IMR-90 (cell line): ENCODE results near the gene KAZN. TPM values are rescaled to one million over a fixed set of nuclear protein-coding genes. Genes with fewer than 3 reads are reported as not detected.

Source experiments
- ATAC-seq: fragments of 200-7000 bp; cut with Tn5 transposase; 2 replicates; pipeline ENCODE4 v1.9.1; 2020; ENCODE audit warnings: low read depth, mild to moderate bottlenecking, moderate library complexity
- BruUV-seq: library from RNA; stranded (reverse); fragments of 400-500 nt; replicated peaks from 2 replicates; lab custom pipeline; 2021; lab: Mats Ljungman, UMichigan
- CTCF ChIA-PET: fragments of 300-600 bp; formaldehyde crosslinking; extraction: SDS; loops from one replicate; lab custom pipeline; 2021; ENCODE audit warnings: antibody characterized with exemption; lab: Yijun Ruan, JAX
- POLR2A ChIA-PET: fragments of 300-600 bp; sonication (Branson Sonifier 250); formaldehyde crosslinking; loops from one replicate; lab custom pipeline; 2022; ENCODE audit warnings: antibody characterized with exemption; ENCODE audit not compliant: unreplicated experiment; lab: Charles Lee
- DNase-seq: peaks from one replicate; pipeline ENCODE4 v3.0.0; 2013
- H2AFZ ChIP-seq: replicated peaks from 2 replicates; pipeline ENCODE3; 2013; ENCODE audit warnings: low read length, mild to moderate bottlenecking; ENCODE audit not compliant: poor library complexity
- H2AK5ac ChIP-seq: 2 replicates; pipeline ENCODE4 v1.6.1; 2013; ENCODE audit warnings: low read depth, low read length, inconsistent platforms
- H2AK9ac ChIP-seq: replicated peaks from 2 replicates; pipeline ENCODE3; 2013; ENCODE audit warnings: mild to moderate bottlenecking, low read depth, low read length, moderate library complexity; ENCODE audit not compliant: poor library complexity
- H2BK120ac ChIP-seq: 2 replicates; pipeline ENCODE4 v1.6.1; 2013; ENCODE audit warnings: low read depth, low read length, inconsistent platforms
- H2BK15ac ChIP-seq: 3 replicates; pipeline ENCODE4 v1.6.1; 2013; ENCODE audit warnings: low read depth, low read length, inconsistent platforms
- H2BK20ac ChIP-seq: 2 replicates; pipeline ENCODE4 v1.6.1; 2013; ENCODE audit warnings: low read depth, mild to moderate bottlenecking, inconsistent platforms, low read length, moderate library complexity
- H2BK5ac ChIP-seq: 2 replicates; pipeline ENCODE4 v1.6.1; 2013; ENCODE audit warnings: mild to moderate bottlenecking, low read depth, low read length, inconsistent platforms; ENCODE audit not compliant: poor library complexity, severe bottlenecking
- H3K14ac ChIP-seq: replicated peaks from 2 replicates; pipeline ENCODE4 v1.6.1; 2013; ENCODE audit warnings: low read depth, low read length, inconsistent platforms
- H3K18ac ChIP-seq: 2 replicates; pipeline ENCODE4 v1.6.1; 2013; ENCODE audit warnings: low read depth, low read length, control low read depth
- H3K23ac ChIP-seq: 2 replicates; pipeline ENCODE4 v1.6.1; 2013; ENCODE audit warnings: low read depth, low read length, inconsistent platforms
- H3K27ac ChIP-seq: 2 replicates; pipeline ENCODE4 v1.5.1; 2013; ENCODE audit warnings: mild to moderate bottlenecking, control low read depth, low read length; ENCODE audit not compliant: insufficient read depth
- H3K27me3 ChIP-seq: 2 replicates; pipeline ENCODE4 v1.6.1; 2013; ENCODE audit warnings: low read length; ENCODE audit not compliant: control insufficient read depth, insufficient read depth
- H3K36me3 ChIP-seq: 2 replicates; pipeline ENCODE4 v1.6.1; 2013; ENCODE audit warnings: low read length, mixed read lengths; ENCODE audit not compliant: control insufficient read depth, insufficient read depth
- H3K4ac ChIP-seq: 2 replicates; pipeline ENCODE4 v1.6.1; 2013; ENCODE audit warnings: low read depth, low read length, inconsistent platforms
- H3K4me1 ChIP-seq: 2 replicates; pipeline ENCODE4 v1.6.1; 2013; ENCODE audit warnings: low read length, mixed read lengths; ENCODE audit not compliant: control insufficient read depth, insufficient read depth
- H3K4me2 ChIP-seq: 2 replicates; pipeline ENCODE4 v1.6.1; 2013; ENCODE audit warnings: low read depth, mild to moderate bottlenecking, control low read depth, low read length, moderate library complexity
- H3K4me3 ChIP-seq: 2 replicates; pipeline ENCODE4 v1.5.1; 2013; ENCODE audit warnings: low read depth, mild to moderate bottlenecking, control low read depth, low read length, moderate library complexity; ENCODE audit not compliant: insufficient read depth
- H3K56ac ChIP-seq: 2 replicates; pipeline ENCODE4 v1.6.1; 2013; ENCODE audit warnings: low read length, inconsistent platforms; ENCODE audit not compliant: insufficient read depth; ENCODE audit errors: extremely low read depth
- H3K79me1 ChIP-seq, 2 experiments: 2 replicates each; pipeline ENCODE4 v1.6.1; 2013; ENCODE audit warnings: low read length in 2 of 2, inconsistent platforms in 1 of 2, low read depth in 1 of 2
- H3K9ac ChIP-seq: 2 replicates; pipeline ENCODE4 v1.6.1; 2013; ENCODE audit warnings: low read depth, low read length, control low read depth
- H3K9me1 ChIP-seq: 2 replicates; pipeline ENCODE4 v1.6.1; 2013; ENCODE audit warnings: low read length, inconsistent platforms; ENCODE audit not compliant: insufficient read depth
- H3K9me3 ChIP-seq: 2 replicates; pipeline ENCODE4 v1.6.1; 2013; ENCODE audit warnings: low read length; ENCODE audit not compliant: control insufficient read depth, insufficient read depth
- H4K20me1 ChIP-seq: 2 replicates; pipeline ENCODE4 v1.6.1; 2013; ENCODE audit warnings: low read length, inconsistent platforms; ENCODE audit not compliant: insufficient read depth
- H4K5ac ChIP-seq: 2 replicates; pipeline ENCODE4 v1.6.1; 2013; ENCODE audit warnings: mild to moderate bottlenecking, low read depth, low read length, control low read depth
- H4K8ac ChIP-seq, 2 experiments: 2 replicates each; pipeline ENCODE4 v1.6.1; 2013; ENCODE audit warnings: low read depth in 2 of 2, low read length in 2 of 2, control low read depth in 1 of 2, inconsistent platforms in 1 of 2
- H4K91ac ChIP-seq: 2 replicates; pipeline ENCODE4 v1.6.1; 2013; ENCODE audit warnings: low read depth, low read length, inconsistent platforms; ENCODE audit not compliant: insufficient read depth
- MAZ ChIP-seq: IDR thresholded peaks from 2 replicates; pipeline ENCODE4 v1.6.1; 2012; ENCODE audit warnings: low read depth, mild to moderate bottlenecking, low read length, improper control_type of control experiment, moderate library complexity, borderline replicate concordance
- WGBS, 2 experiments: methylation state at CpG; one replicate each; pipeline versions ENCODE4 v1.1.5 to v1.1.7; 2013; ENCODE audit warnings: missing lambda C conversion rate in 2 of 2; ENCODE audit not compliant: insufficient read length in 1 of 2; ENCODE audit errors: extremely low coverage in 2 of 2; 5-methylcytosine and 5-hydroxymethylcytosine counted together
- dilution Hi-C: fragments of 300-500 bp; cut with HindIII; formaldehyde crosslinking; loops from one replicate; pipeline ENCODE4 v1.14.3; 2018; ENCODE audit warnings: low sequenced_read_pairs; ENCODE audit not compliant: unreplicated experiment
- in situ Hi-C: fragments of 300-500 bp; cut with MboI; formaldehyde crosslinking; loops from 3 replicates; pipeline ENCODE4 v1.14.3; 2019; ENCODE audit warnings: low sequenced_read_pairs, inconsistent platforms, mixed read lengths
- intact Hi-C: fragments of 100-400 bp; cut with micrococcal nuclease; formaldehyde crosslinking; loops from 2 replicates; pipeline ENCODE4 v1.10.0; 2022
- polyA plus RNA-seq, 3 experiments: library from polyadenylated mRNA; depleted of rRNA; stranded (reverse); fragments of >200 nt; gene quantifications; 2 replicates each; pipeline ENCODE4 v1.2.3, GENCODE V29; 2012; ENCODE audit warnings: low replicate concordance in 1 of 3
- total RNA-seq: library from RNA; depleted of rRNA; stranded (reverse); fragments of >200 nt; gene quantifications from 2 replicates; pipeline ENCODE4 v1.2.3, GENCODE V29; 2012

The KAZN gene
- total and polyA plus RNA-seq, 2 of the 4 experiments (the other 2 are of a cell fraction), result 5.2 to 10.5 TPM

DNA sequence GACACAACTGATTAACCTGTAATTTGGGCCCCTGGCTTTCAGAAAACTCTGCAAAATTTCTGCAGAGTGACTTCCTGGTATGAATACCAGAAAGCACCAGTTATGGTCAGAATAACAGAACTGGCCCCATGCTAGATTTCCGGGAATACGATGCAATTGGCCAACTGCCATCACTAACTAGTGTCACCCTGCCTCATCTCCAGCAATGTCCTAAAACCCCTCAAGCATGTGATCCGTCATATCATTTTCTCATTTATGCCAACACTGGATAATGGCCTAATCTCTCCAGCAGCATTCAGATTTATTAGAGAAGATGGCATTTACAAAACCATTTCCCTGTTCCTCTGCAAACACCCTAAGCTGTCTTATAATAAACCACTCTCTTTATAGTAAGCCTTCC, 15.4 kb downstream of the KAZN start:
- in situ Hi-C loops, result no loop called here
- no peak overlapping the region for H3K27ac ChIP-seq

More for the DNA sequence above, 15.4 kb downstream of the KAZN start:
- Histone ChIP-seq H3K4me2 (no peak overlapping the region), H3K9me1 (no peaks in the 10 kb centered on the region), H2BK20ac (no peak overlapping the region), H4K91ac (no peak overlapping the region), H3K4me1 (no peaks in the 10 kb centered on the region), H2AFZ (no peak overlapping the region), H3K18ac (no peak overlapping the region), H3K4ac (no peak overlapping the region), H3K14ac (no peak overlapping the region), H2BK15ac (no peak overlapping the region), H3K9ac (no peak overlapping the region), H2AK5ac (no peak overlapping the region), H3K36me3 (no peaks in the 10 kb centered on the region), H3K23ac (no peak overlapping the region), H2AK9ac (no peak overlapping the region), H4K5ac (no peak overlapping the region), H3K9me3 (peaks cover 6% of the 10 kb centered on the region), H4K8ac (no peak overlapping the region), H2BK5ac (no peak overlapping the region), H3K27me3 (no peaks in the 10 kb centered on the region), H2BK120ac (no peak overlapping the region), H3K4me3 (no peak overlapping the region), H3K56ac (no peak overlapping the region), H3K79me1 (no peaks in the 10 kb centered on the region), H4K20me1 (no peaks in the 10 kb centered on the region)
- WGBS, 2 experiments, result 43% methylated on average over 3 of the region's 3 CpGs; no CpG with 5 or more reads in 1 of the 2 experiments
- ChIA-PET POLR2A (no interaction called here), CTCF (no interaction called here)
- ATAC-seq (no peak), DNase-seq (no peak)
- no peak for TF ChIP-seq MAZ
- dilution Hi-C loops (no loop called here), intact Hi-C loops (no loop called here)
- BruUV-seq, result no TSS peak
